SK-N-SH treated with all-trans-retinoic acid at 6 μM for 48 hours (cell line): Measurements from ENCODE around the gene RB1.

ENCODE experiments used
- ATAC-seq: fragments of 200-7000 bp; cut with Tn5 transposase; 3 replicates; pipeline ENCODE4 v1.9.1; 2020; ENCODE audit warnings: mild to moderate bottlenecking, moderate library complexity
- ARNTL ChIP-seq: fragments of 450-650 bp; formaldehyde crosslinking; IDR thresholded peaks from 2 replicates; pipeline ENCODE4 v1.5.0; 2020; ENCODE audit warnings: low read depth, mild to moderate bottlenecking, moderate library complexity, borderline replicate concordance
- BACH2 ChIP-seq: fragments of 250-450 bp; sonication (Bioruptor Pico); IDR thresholded peaks from 2 replicates; pipeline ENCODE4 v1.9.0; 2021; ENCODE audit warnings: mild to moderate bottlenecking, borderline replicate concordance
- CSDC2 ChIP-seq: fragments of 250-450 bp; sonication (Bioruptor Pico); IDR thresholded peaks from 2 replicates; pipeline ENCODE4 v1.5.0; 2020; ENCODE audit warnings: mild to moderate bottlenecking, moderate library complexity
- CSRNP3 ChIP-seq: fragments of 250-450 bp; sonication (Bioruptor Pico); IDR thresholded peaks from 2 replicates; pipeline ENCODE4 v1.5.1; 2021; ENCODE audit warnings: mild to moderate bottlenecking, moderate library complexity
- ESRRG ChIP-seq: fragments of 250-450 bp; sonication (Bioruptor Pico); IDR thresholded peaks from 2 replicates; pipeline ENCODE4 v1.6.1; 2021; ENCODE audit warnings: mild to moderate bottlenecking
- GLIS3 ChIP-seq: fragments of 250-450 bp; sonication (Bioruptor Pico); IDR thresholded peaks from 2 replicates; pipeline ENCODE4 v1.5.0; 2020; ENCODE audit warnings: mild to moderate bottlenecking, moderate library complexity
- OSR1 ChIP-seq: fragments of 250-450 bp; sonication (Bioruptor Pico); IDR thresholded peaks from 2 replicates; pipeline ENCODE4 v1.8.0; 2022; ENCODE audit warnings: moderate library complexity, mild to moderate bottlenecking, inconsistent platforms
- PATZ1 ChIP-seq: fragments of 250-450 bp; sonication (Bioruptor Pico); IDR thresholded peaks from 2 replicates; pipeline ENCODE4 v1.8.0; 2020; ENCODE audit warnings: mild to moderate bottlenecking, moderate library complexity, borderline replicate concordance
- POU6F1 ChIP-seq: fragments of 250-450 bp; sonication (Bioruptor Pico); IDR thresholded peaks from 2 replicates; pipeline ENCODE4 v1.8.0; 2021; ENCODE audit warnings: low read depth, mild to moderate bottlenecking, moderate library complexity, borderline replicate concordance
- PPARA ChIP-seq: fragments of 250-450 bp; sonication (Bioruptor Pico); IDR thresholded peaks from 2 replicates; pipeline ENCODE4 v1.5.0; 2020; ENCODE audit warnings: mild to moderate bottlenecking, borderline replicate concordance
- RARB ChIP-seq: fragments of 250-450 bp; sonication (Bioruptor Pico); IDR thresholded peaks from 2 replicates; pipeline ENCODE4 v1.8.0; 2021; ENCODE audit warnings: mild to moderate bottlenecking, moderate library complexity
- SNAI2 ChIP-seq: fragments of 250-450 bp; sonication (Bioruptor Pico); IDR thresholded peaks from 2 replicates; pipeline ENCODE4 v1.5.0; 2020; ENCODE audit warnings: mild to moderate bottlenecking, moderate library complexity
- TCF4 ChIP-seq: fragments of 250-450 bp; sonication (Bioruptor Pico); IDR thresholded peaks from 2 replicates; pipeline ENCODE4 v1.8.0; 2021; ENCODE audit warnings: mild to moderate bottlenecking, moderate library complexity, borderline replicate concordance
- TOX ChIP-seq: fragments of 250-450 bp; sonication (Bioruptor Pico); IDR thresholded peaks from 2 replicates; pipeline ENCODE4 v1.8.0; 2021; ENCODE audit warnings: mild to moderate bottlenecking, moderate library complexity, borderline replicate concordance
- TSHZ2 ChIP-seq: fragments of 250-450 bp; sonication (Bioruptor Pico); IDR thresholded peaks from 2 replicates; pipeline ENCODE4 v1.5.0; 2020; ENCODE audit warnings: mild to moderate bottlenecking, moderate library complexity
- ZC3H10 ChIP-seq: fragments of 250-450 bp; sonication (Bioruptor Pico); IDR thresholded peaks from 2 replicates; pipeline ENCODE4 v1.5.1; 2021; ENCODE audit warnings: mild to moderate bottlenecking, moderate library complexity
- ZFP3 ChIP-seq: fragments of 250-450 bp; sonication (Bioruptor Pico); IDR thresholded peaks from 2 replicates; pipeline ENCODE4 v1.5.0; 2020; ENCODE audit warnings: mild to moderate bottlenecking, moderate library complexity
- ZFP30 ChIP-seq: fragments of 450-650 bp; formaldehyde crosslinking; IDR thresholded peaks from 2 replicates; pipeline ENCODE4 v1.5.0; 2022; ENCODE audit warnings: mild to moderate bottlenecking, moderate library complexity
- ZNF565 ChIP-seq: fragments of 450-650 bp; formaldehyde crosslinking; conservative IDR thresholded peaks from 2 replicates; pipeline ENCODE4 v1.5.0; 2020; ENCODE audit warnings: low read depth, mild to moderate bottlenecking, moderate library complexity
- ZNF70 ChIP-seq: fragments of 450-650 bp; formaldehyde crosslinking; IDR thresholded peaks from 2 replicates; pipeline ENCODE4 v1.5.0; 2020; ENCODE audit warnings: mild to moderate bottlenecking, moderate library complexity

The RB1 gene

GRCh38 chr13:48491423-48492095 lies 188.0 kb downstream of the RB1 start:
- ATAC-seq, result peak; percentile 65; the same call in 1 of the 3 replicates
- TF ChIP-seq PATZ1 (no peak), TOX (CRISPR knock-in tag) (no peak)

- ATAC-seq, result no peak
- no peak for TF ChIP-seq PPARA (CRISPR knock-in tag)
- no peak for TF ChIP-seq ZFP3 (CRISPR knock-in tag)
- TF ChIP-seq BACH2, result no peak
Observed at GRCh38 chr13:48492096-48492440, 188.5 kb downstream of the RB1 start.

- ATAC-seq, result no peak
- TF ChIP-seq ZNF565 (CRISPR knock-in tag) (no peak), ZFP30 (CRISPR knock-in tag) (no peak), TCF4 (CRISPR knock-in tag) (no peak), CSDC2 (no peak), TOX (CRISPR knock-in tag) (no peak), RARB (CRISPR knock-in tag) (no peak), ESRRG (CRISPR knock-in tag) (no peak), ARNTL (CRISPR knock-in tag) (no peak)
- TF ChIP-seq, all 23 proteins: peak for 0
Observed at GRCh38 chr13:48492470-48493065, 189.0 kb downstream of the RB1 start.

GRCh38 chr13:48493066-48493765 lies 189.7 kb downstream of the RB1 start:
- no peak for ATAC-seq
- TF ChIP-seq ZNF70 (CRISPR knock-in tag) (no peak), ZFP30 (CRISPR knock-in tag) (no peak), ARNTL (CRISPR knock-in tag) (no peak), PPARA (CRISPR knock-in tag) (no peak), PATZ1 (no peak), ZFP3 (CRISPR knock-in tag) (no peak)

- TF ChIP-seq RARB (CRISPR knock-in tag) (no peak), ESRRG (CRISPR knock-in tag) (no peak), POU6F1 (CRISPR knock-in tag) (no peak), CSDC2 (no peak), PATZ1 (no peak), CSRNP3 (CRISPR knock-in tag) (no peak), ZC3H10 (CRISPR knock-in tag) (no peak), GLIS3 (CRISPR knock-in tag) (no peak), TSHZ2 (CRISPR knock-in tag) (no peak), OSR1 (CRISPR knock-in tag) (no peak), ZNF565 (CRISPR knock-in tag) (no peak), ZNF70 (CRISPR knock-in tag) (no peak), ZFP3 (CRISPR knock-in tag) (no peak), PPARA (CRISPR knock-in tag) (no peak), SNAI2 (CRISPR knock-in tag) (no peak), TOX (CRISPR knock-in tag) (no peak), ZFP30 (CRISPR knock-in tag) (no peak)
Observed at GRCh38 chr13:48493851-48494250, 190.3 kb downstream of the RB1 start.

More at GRCh38 chr13:48493851-48494250, 190.3 kb downstream of the RB1 start:
- ATAC-seq, result no peak
